BLaER1 treated with 17β-estradiol and CSF1 and Interleukin-3, amounts not matched to agents 10 nM and 100 nM (cell line): Measurements from ENCODE around the gene HSFX2.
A peak's percentile ranks its signal among the peaks of the same experiment; 100 is the strongest.
"Not testable (repeated sequence)": the region's sequence is repeated elsewhere in the genome, so short reads cannot be mapped to it uniquely, and the experiment has no call there.

Experiments used
- H3K27ac ChIP-seq, 11 experiments: shearing (Covaris generic); formaldehyde crosslinking; 2 replicates each; pipeline ENCODE4 v1.8.1; 2022
- H3K27me3 ChIP-seq, 11 experiments: shearing (Covaris generic); formaldehyde crosslinking; 2 replicates each; pipeline ENCODE4 v1.8.1; 2022
- H3K36me3 ChIP-seq, 11 experiments: shearing (Covaris generic); formaldehyde crosslinking; 2 replicates each; pipeline ENCODE4 v1.8.1; 2022
- H3K4me1 ChIP-seq, 10 experiments: shearing (Covaris generic); formaldehyde crosslinking; 2 replicates each; pipeline ENCODE4 v1.8.1; 2022
- H3K4me2 ChIP-seq, 11 experiments: shearing (Covaris generic); formaldehyde crosslinking; 2 replicates each; pipeline ENCODE4 v1.8.1; 2022
- H3K4me3 ChIP-seq, 10 experiments: shearing (Covaris generic); formaldehyde crosslinking; 2 replicates each; pipeline ENCODE4 v1.8.1; 2022
- H3K9ac ChIP-seq, 11 experiments: shearing (Covaris generic); formaldehyde crosslinking; 2 replicates each; pipeline ENCODE4 v1.8.1; 2022
- H3K9me3 ChIP-seq, 11 experiments: shearing (Covaris generic); formaldehyde crosslinking; replicated peaks in 1 of 11; 2 replicates each; pipeline ENCODE4 v1.8.1; 2022
- H4K20me1 ChIP-seq, 11 experiments: shearing (Covaris generic); formaldehyde crosslinking; 2 replicates each; pipeline ENCODE4 v1.8.1; 2022
- Cebpa-rat ChIP-seq, 11 experiments: shearing (Covaris generic); IDR thresholded peaks; 2 replicates each; pipeline ENCODE4 v1.8.1; 2022

The HSFX2 gene

GRCh38 chrX:149607699-149608098 lies 12.6 kb upstream of the HSFX2 start:
- no peak for TF ChIP-seq Cebpa-rat (IDR thresholded peaks at IDR 0.05)

GRCh38 chrX:149605248-149605885 lies 10.3 kb upstream of the HSFX2 start:
- not testable (repeated sequence) for H3K27ac ChIP-seq, H3K4me1 ChIP-seq, H3K9me3 ChIP-seq, H3K4me2 ChIP-seq, H3K27me3 ChIP-seq, H3K4me3 ChIP-seq, H3K9ac ChIP-seq
- Histone ChIP-seq H4K20me1 (peaks cover 0 to 20% (median under 1%) of the 10 kb centered on the region in 11 experiments; a peak in 6 of 22 replicates), H3K36me3 (peaks cover 4 to 44% (median 22%) of the 10 kb centered on the region in 11 experiments; a peak in 17 of 22 replicates)

More at GRCh38 chrX:149607699-149608098, 12.6 kb upstream of the HSFX2 start:
- Histone ChIP-seq H3K9ac (no peak overlapping the region), H3K27me3 (peaks cover 0 to 6% (median 0%) of the 10 kb centered on the region in 11 experiments; a peak in 1 of 22 replicates), H3K4me3 (no peak overlapping the region), H4K20me1 (peaks cover 0 to 42% (median 8%) of the 10 kb centered on the region in 11 experiments; a peak in 10 of 22 replicates), H3K27ac (no peak overlapping the region), H3K36me3 (peaks cover 4 to 44% (median 22%) of the 10 kb centered on the region in 11 experiments; a peak in 17 of 22 replicates), H3K4me2 (no peak overlapping the region), H3K9me3 (no peaks in the 10 kb centered on the region), H3K4me1 (peaks cover 0 to 14% (median 0%) of the 10 kb centered on the region in 10 experiments; a peak in 4 of 20 replicates)

GRCh38 chrX:149598603-149599002 lies 3.5 kb upstream of the HSFX2 start:
- peaks cover 0 to 11% (median 0%) of the 10 kb centered on the region in 11 experiments; a peak in 1 of 22 replicates for H4K20me1 ChIP-seq
- not testable (repeated sequence) for H3K4me2 ChIP-seq, H3K4me3 ChIP-seq, H3K4me1 ChIP-seq, H3K27ac ChIP-seq, H3K9ac ChIP-seq, H3K9me3 ChIP-seq, H3K27me3 ChIP-seq, H3K36me3 ChIP-seq

- not testable (repeated sequence) for H4K20me1 ChIP-seq, H3K9me3 ChIP-seq, H3K27ac ChIP-seq, H3K4me2 ChIP-seq, H3K36me3 ChIP-seq, H3K27me3 ChIP-seq, H3K4me1 ChIP-seq, H3K9ac ChIP-seq, H3K4me3 ChIP-seq
Observed at GRCh38 chrX:149595943-149596342, 829 bp upstream of the HSFX2 start.

- H3K4me2 ChIP-seq, H3K9me3 ChIP-seq, H3K4me1 ChIP-seq, H3K27me3 ChIP-seq, H3K4me3 ChIP-seq, H4K20me1 ChIP-seq, H3K27ac ChIP-seq, H3K36me3 ChIP-seq, H3K9ac ChIP-seq: not testable (repeated sequence)
Observed at GRCh38 chrX:149590993-149591392, 4.1 kb downstream of the HSFX2 start.

- H3K4me1 ChIP-seq, H3K9me3 ChIP-seq, H3K36me3 ChIP-seq, H4K20me1 ChIP-seq, H3K27me3 ChIP-seq, H3K4me3 ChIP-seq, H3K4me2 ChIP-seq, H3K9ac ChIP-seq, H3K27ac ChIP-seq: not testable (repeated sequence)
Observed at GRCh38 chrX:149587359-149587758, 7.8 kb downstream of the HSFX2 start, which contains the start of gene MAGEA9B. Gene MAGEA9B (minus strand): TSS chrX:149587459. CDS start chrX:149583179, 4,280 bp downstream.

GRCh38 chrX:149585631-149586030 lies 9.5 kb downstream of the HSFX2 start:
- H4K20me1 ChIP-seq, H3K4me2 ChIP-seq, H3K9me3 ChIP-seq, H3K36me3 ChIP-seq, H3K9ac ChIP-seq, H3K4me3 ChIP-seq, H3K27ac ChIP-seq, H3K4me1 ChIP-seq, H3K27me3 ChIP-seq: not testable (repeated sequence)

GRCh38 chrX:149573456-149573855 lies 21.7 kb downstream of the HSFX2 start:
- not testable (repeated sequence) for H3K36me3 ChIP-seq, H3K9ac ChIP-seq, H3K9me3 ChIP-seq, H4K20me1 ChIP-seq, H3K27me3 ChIP-seq, H3K4me1 ChIP-seq, H3K4me3 ChIP-seq, H3K4me2 ChIP-seq, H3K27ac ChIP-seq

- TF ChIP-seq Cebpa-rat (IDR thresholded peaks at IDR 0.05) = no peak
- H3K9ac ChIP-seq = no peak overlapping the region
- H3K9me3 ChIP-seq = no peaks in the 10 kb centered on the region
- no peaks in the 10 kb centered on the region for H3K27me3 ChIP-seq
- no peaks in the 10 kb centered on the region for H3K36me3 ChIP-seq
- H4K20me1 ChIP-seq = no peaks in the 10 kb centered on the region
- no peak overlapping the region for H3K27ac ChIP-seq
- H3K4me2 ChIP-seq = 0 out of 22 replicates have a peak overlapping the region, but pooled peaks of 1 of the 11 experiments have one; percentile 12
- peaks cover 0 to 5% (median 0%) of the 10 kb centered on the region in 10 experiments; a peak in 1 of 20 replicates for H3K4me1 ChIP-seq
- H3K4me3 ChIP-seq = no peak overlapping the region
Observed at GRCh38 chrX:149572743-149573142, 22.4 kb downstream of the HSFX2 start.

- H4K20me1 ChIP-seq = no peaks in the 10 kb centered on the region
- H3K27me3 ChIP-seq = no peaks in the 10 kb centered on the region
- TF ChIP-seq Cebpa-rat (IDR thresholded peaks at IDR 0.05) = no peak
- H3K9me3 ChIP-seq = no peaks in the 10 kb centered on the region
- no peak overlapping the region for H3K4me3 ChIP-seq
- no peak overlapping the region for H3K4me2 ChIP-seq
- H3K9ac ChIP-seq = no peak overlapping the region
- peaks cover 0 to 8% (median 0%) of the 10 kb centered on the region in 10 experiments; a peak in 1 of 20 replicates for H3K4me1 ChIP-seq
- H3K27ac ChIP-seq = no peak overlapping the region
- no peaks in the 10 kb centered on the region for H3K36me3 ChIP-seq
Observed at GRCh38 chrX:149571770-149572169, 23.3 kb downstream of the HSFX2 start.
